HepG2 (cell line): Measurements from ENCODE around the gene DUS3L. TPM values are rescaled to one million over a fixed set of nuclear protein-coding genes. Genes with fewer than 3 reads are reported as not detected.

Experiments
- BATF2 ChIP-seq: sonication (generic); formaldehyde crosslinking; IDR thresholded peaks from 2 replicates; pipeline ENCODE4 v1.8.0; 2022; ENCODE audit warnings: mild to moderate bottlenecking, missing genetic modification reagents, moderate library complexity
- CHCHD3 ChIP-seq: sonication (generic); formaldehyde crosslinking; IDR thresholded peaks from 2 replicates; pipeline ENCODE4 v1.8.0; 2022; ENCODE audit warnings: mild to moderate bottlenecking, missing genetic modification reagents, moderate library complexity
- DMTF1 ChIP-seq: sonication (generic); formaldehyde crosslinking; IDR thresholded peaks from 2 replicates; pipeline ENCODE4 v1.4.0; 2020; ENCODE audit warnings: mild to moderate bottlenecking, missing genetic modification reagents
- SPEN ChIP-seq: sonication (generic); formaldehyde crosslinking; IDR thresholded peaks from 2 replicates; pipeline ENCODE4 v1.5.1; 2020; ENCODE audit warnings: low read depth, mild to moderate bottlenecking, missing genetic modification reagents
- STAT6 ChIP-seq: sonication (generic); formaldehyde crosslinking; IDR thresholded peaks from 2 replicates; pipeline ENCODE4 v1.4.0; 2020; ENCODE audit warnings: missing genetic modification reagents, mild to moderate bottlenecking, borderline replicate concordance
- SYNCRIP ChIP-seq: fragments of 200-400 bp; formaldehyde crosslinking; IDR thresholded peaks from 2 replicates; pipeline ENCODE4 v1.6.1; 2018; ENCODE audit warnings: mild to moderate bottlenecking, low read depth, low read length; ENCODE audit not compliant: insufficient read depth
- ZBTB43 ChIP-seq: sonication (generic); formaldehyde crosslinking; conservative IDR thresholded peaks from 2 replicates; pipeline ENCODE4 v1.4.0; 2020; ENCODE audit warnings: missing genetic modification reagents
- ZNF235 ChIP-seq: sonication (generic); formaldehyde crosslinking; IDR thresholded peaks from 2 replicates; pipeline ENCODE4 v1.8.1; 2023; ENCODE audit warnings: mild to moderate bottlenecking, missing genetic modification reagents, borderline replicate concordance
- ZNF333 ChIP-seq: sonication (generic); formaldehyde crosslinking; IDR thresholded peaks from 2 replicates; pipeline ENCODE4 v1.4.0; 2020; ENCODE audit warnings: mild to moderate bottlenecking, missing genetic modification reagents, borderline replicate concordance
- ZNF737 ChIP-seq: sonication (generic); formaldehyde crosslinking; IDR thresholded peaks from 2 replicates; pipeline ENCODE4 v1.5.0; 2020; ENCODE audit warnings: missing genetic modification reagents, mild to moderate bottlenecking, borderline replicate concordance
- ZNF878 ChIP-seq: sonication (generic); formaldehyde crosslinking; IDR thresholded peaks from 2 replicates; pipeline ENCODE4 v1.8.1; 2023; ENCODE audit warnings: mild to moderate bottlenecking, missing genetic modification reagents, moderate library complexity
- polyA plus RNA-seq, 8 experiments: library from polyadenylated mRNA; depleted of rRNA in 3 of 8; stranded (reverse) in 7 of 8; unstranded in 1 of 8; fragments of >200 nt; fragmentation: Illumina TruSeq in 4 of 8; extraction: Trizol in 4 of 8; gene quantifications; 2 replicates each; pipeline versions ENCODE4 v1.2.1 to v1.2.3, GENCODE V29; 2011 to 2016; ENCODE audit warnings: low read depth in 4 of 8, missing spikeins in 1 of 8, mixed read lengths in 1 of 8; ENCODE audit not compliant: insufficient read depth in 1 of 8
- total RNA-seq, 5 experiments: library from RNA; depleted of rRNA; stranded (reverse); fragments of >200 nt; fragmentation: Illumina TruSeq; extraction: Trizol; gene quantifications; 2 replicates each; pipeline ENCODE4 v1.2.3, GENCODE V29; 2016; ENCODE audit warnings: low read depth in 1 of 5
- TF ChIP-seq, protein P1 (sequence below): sonication (generic); formaldehyde crosslinking; IDR thresholded peaks from 2 replicates; pipeline ENCODE4 v1.4.0; 2020; ENCODE audit warnings: missing genetic modification reagents
- TF ChIP-seq, protein P2 (sequence below): fragments of 450-650 bp; IDR thresholded peaks from 2 replicates; pipeline ENCODE4 v1.6.1; 2016

Gene DUS3L
- total and polyA plus RNA-seq, 2 of the 13 experiments (the other 11 are each of a cell fraction or from before 2014, with no cell fraction given) = 13.3 to 25.1 TPM

DNA sequence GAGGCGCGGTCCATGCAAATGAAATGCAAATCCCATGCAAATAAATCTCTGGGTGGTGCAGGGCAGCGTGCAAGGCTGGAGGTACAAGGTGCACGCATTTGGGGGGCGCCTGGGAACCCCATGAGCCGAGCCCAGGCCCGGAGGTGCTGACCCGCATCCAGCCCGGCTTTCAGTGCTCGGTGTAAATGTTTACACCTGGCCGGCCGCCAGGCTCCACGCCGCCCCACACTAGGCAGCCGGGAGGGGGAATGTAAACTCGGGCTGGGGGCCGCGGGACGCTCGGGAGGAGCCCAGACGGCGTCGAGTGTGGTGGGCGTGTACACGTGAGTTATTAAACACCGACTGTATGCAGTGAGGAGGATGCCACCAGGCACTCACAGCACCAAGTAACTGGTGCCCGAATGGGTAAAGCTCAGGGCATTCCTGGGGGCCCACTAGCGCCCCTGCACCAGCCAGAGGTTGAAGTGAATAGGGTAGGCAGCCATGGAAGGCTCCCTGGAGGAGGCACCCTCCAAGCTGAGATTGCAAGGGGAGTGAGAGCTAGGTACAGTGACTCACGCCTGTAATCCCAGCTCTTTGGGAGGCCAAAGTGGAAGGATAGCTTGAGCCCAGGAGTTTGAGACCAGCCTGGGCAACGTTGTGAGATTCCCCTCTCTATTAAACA, 31.4 kb upstream of the DUS3L start (continued):
- TF ChIP-seq, protein P1, sequence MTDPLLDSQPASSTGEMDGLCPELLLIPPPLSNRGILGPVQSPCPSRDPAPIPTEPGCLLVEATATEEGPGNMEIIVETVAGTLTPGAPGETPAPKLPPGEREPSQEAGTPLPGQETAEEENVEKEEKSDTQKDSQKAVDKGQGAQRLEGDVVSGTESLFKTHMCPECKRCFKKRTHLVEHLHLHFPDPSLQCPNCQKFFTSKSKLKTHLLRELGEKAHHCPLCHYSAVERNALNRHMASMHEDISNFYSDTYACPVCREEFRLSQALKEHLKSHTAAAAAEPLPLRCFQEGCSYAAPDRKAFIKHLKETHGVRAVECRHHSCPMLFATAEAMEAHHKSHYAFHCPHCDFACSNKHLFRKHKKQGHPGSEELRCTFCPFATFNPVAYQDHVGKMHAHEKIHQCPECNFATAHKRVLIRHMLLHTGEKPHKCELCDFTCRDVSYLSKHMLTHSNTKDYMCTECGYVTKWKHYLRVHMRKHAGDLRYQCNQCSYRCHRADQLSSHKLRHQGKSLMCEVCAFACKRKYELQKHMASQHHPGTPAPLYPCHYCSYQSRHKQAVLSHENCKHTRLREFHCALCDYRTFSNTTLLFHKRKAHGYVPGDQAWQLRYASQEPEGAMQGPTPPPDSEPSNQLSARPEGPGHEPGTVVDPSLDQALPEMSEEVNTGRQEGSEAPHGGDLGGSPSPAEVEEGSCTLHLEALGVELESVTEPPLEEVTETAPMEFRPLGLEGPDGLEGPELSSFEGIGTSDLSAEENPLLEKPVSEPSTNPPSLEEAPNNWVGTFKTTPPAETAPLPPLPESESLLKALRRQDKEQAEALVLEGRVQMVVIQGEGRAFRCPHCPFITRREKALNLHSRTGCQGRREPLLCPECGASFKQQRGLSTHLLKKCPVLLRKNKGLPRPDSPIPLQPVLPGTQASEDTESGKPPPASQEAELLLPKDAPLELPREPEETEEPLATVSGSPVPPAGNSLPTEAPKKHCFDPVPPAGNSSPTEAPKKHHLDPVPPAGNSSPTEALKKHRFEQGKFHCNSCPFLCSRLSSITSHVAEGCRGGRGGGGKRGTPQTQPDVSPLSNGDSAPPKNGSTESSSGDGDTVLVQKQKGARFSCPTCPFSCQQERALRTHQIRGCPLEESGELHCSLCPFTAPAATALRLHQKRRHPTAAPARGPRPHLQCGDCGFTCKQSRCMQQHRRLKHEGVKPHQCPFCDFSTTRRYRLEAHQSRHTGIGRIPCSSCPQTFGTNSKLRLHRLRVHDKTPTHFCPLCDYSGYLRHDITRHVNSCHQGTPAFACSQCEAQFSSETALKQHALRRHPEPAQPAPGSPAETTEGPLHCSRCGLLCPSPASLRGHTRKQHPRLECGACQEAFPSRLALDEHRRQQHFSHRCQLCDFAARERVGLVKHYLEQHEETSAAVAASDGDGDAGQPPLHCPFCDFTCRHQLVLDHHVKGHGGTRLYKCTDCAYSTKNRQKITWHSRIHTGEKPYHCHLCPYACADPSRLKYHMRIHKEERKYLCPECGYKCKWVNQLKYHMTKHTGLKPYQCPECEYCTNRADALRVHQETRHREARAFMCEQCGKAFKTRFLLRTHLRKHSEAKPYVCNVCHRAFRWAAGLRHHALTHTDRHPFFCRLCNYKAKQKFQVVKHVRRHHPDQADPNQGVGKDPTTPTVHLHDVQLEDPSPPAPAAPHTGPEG (CRISPR knock-in tag) = no peak
- TF ChIP-seq ZNF235 (CRISPR knock-in tag) (no peak), SPEN (CRISPR knock-in tag) (peak; percentile 22; the same call in 1 of the 2 replicates), CHCHD3 (CRISPR knock-in tag) (no peak), ZBTB43 (no peak), STAT6 (CRISPR knock-in tag) (no peak), ZNF878 (no peak), BATF2 (CRISPR knock-in tag) (no peak), DMTF1 (CRISPR knock-in tag) (no peak), ZNF737 (CRISPR knock-in tag) (no peak), ZNF333 (no peak), SYNCRIP (no peak)
- TF ChIP-seq, protein P2, sequence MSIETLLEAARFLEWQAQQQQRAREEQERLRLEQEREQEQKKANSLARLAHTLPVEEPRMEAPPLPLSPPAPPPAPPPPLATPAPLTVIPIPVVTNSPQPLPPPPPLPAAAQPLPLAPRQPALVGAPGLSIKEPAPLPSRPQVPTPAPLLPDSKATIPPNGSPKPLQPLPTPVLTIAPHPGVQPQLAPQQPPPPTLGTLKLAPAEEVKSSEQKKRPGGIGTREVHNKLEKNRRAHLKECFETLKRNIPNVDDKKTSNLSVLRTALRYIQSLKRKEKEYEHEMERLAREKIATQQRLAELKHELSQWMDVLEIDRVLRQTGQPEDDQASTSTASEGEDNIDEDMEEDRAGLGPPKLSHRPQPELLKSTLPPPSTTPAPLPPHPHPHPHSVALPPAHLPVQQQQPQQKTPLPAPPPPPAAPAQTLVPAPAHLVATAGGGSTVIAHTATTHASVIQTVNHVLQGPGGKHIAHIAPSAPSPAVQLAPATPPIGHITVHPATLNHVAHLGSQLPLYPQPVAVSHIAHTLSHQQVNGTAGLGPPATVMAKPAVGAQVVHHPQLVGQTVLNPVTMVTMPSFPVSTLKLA = no peak
